ENCODE results near the gene PIGC.

- TF ChIP-seq ELF4 (IDR thresholded peaks at IDR 0.05) (no peak), NFRKB (IDR thresholded peaks at IDR 0.05) (no peak), FOXK2 (IDR thresholded peaks at IDR 0.05) (no peak), PKNOX1 (IDR thresholded peaks at IDR 0.05) (no peak), SUZ12 (IDR thresholded peaks at IDR 0.05) (no peak), FOXA1 (IDR thresholded peaks at IDR 0.05) (no peak), BHLHE40 (IDR thresholded peaks at IDR 0.05; ENCODE audit: borderline replicate concordance) (no peak), TARDBP (IDR thresholded peaks at IDR 0.05) (no peak), FOXM1 (IDR thresholded peaks at IDR 0.05; ENCODE audit: borderline replicate concordance) (no peak), HDGF (IDR thresholded peaks at IDR 0.05; ENCODE audit: borderline replicate concordance) (no peak), ZNF384 (IDR thresholded peaks at IDR 0.05) (no peak)
Observed at GRCh38 chr1:172421974-172422604, 21.8 kb downstream of the PIGC start.

Data from HEK293T (cell line).